NCI-H226 (cell line): Measurements from ENCODE around the gene ZNF681.
"Not testable (repeated sequence)": the region's sequence is repeated elsewhere in the genome, so short reads cannot be mapped to it uniquely, and the experiment has no call there.

Experiments used
- DNase-seq: peaks from one replicate; pipeline ENCODE4 v3.0.0-alpha.2; 2015

Gene ZNF681

DNA sequence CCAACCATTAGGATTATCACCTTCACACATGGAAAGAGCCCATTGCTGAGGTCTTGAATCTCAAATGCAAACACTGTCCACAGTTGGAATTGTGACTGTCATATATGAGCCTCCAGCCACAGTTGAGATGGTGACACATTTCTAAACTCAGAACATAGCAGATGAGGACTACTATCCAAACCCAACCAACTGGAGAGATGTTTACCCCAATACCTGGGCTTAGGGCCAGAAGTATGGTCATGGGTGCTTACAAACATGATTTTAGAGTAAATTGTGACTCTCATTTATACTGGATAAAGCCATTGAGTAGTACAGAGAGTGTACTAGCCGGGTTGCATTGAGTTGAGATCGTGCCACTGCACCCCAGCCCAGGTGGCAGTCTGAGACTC is 14.0 kb upstream of the ZNF681 start:
- no peak for DNase-seq

DNA sequence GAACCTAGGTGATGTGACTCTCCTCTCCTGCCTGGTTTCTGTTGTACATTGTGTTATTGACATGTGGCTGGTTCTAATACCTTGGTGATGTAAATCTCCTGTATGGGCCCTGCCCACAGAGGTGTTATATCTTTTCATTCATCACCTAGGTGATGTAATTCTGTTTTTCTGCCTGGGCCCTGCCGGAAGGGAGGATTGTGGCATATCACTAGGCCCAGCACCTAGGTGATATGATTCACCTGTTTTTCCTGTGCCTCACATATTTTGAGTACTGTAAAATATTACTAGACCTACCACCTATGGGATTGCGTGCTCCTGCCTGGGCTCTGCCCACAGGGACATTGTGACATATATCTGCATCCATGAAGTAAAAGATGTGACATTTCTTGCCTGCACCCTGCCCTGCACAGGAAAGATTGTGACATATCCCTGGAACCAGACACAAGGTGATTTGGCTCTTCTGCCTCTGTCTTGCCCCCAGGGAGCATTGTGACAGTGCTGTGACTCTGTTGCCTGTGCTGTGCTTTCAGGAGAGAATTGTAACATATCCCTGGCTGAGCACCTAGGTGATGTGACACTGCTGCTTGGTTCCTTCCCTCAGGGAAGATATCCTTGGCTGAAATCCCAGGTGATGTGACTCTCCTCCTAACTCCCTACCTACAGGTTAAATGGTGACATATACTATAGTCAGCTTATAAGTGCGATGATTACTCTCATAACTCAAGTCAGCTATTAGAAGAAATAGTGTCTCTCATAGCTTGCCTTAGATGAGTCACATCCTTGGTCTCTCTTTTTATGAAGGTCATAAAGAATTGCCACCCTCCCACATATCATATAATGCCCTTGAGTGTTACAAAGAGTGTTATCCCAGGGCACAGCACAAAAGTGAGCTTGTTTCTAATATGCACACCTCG is 13.3 kb upstream of the ZNF681 start:
- no peak for DNase-seq

DNA sequence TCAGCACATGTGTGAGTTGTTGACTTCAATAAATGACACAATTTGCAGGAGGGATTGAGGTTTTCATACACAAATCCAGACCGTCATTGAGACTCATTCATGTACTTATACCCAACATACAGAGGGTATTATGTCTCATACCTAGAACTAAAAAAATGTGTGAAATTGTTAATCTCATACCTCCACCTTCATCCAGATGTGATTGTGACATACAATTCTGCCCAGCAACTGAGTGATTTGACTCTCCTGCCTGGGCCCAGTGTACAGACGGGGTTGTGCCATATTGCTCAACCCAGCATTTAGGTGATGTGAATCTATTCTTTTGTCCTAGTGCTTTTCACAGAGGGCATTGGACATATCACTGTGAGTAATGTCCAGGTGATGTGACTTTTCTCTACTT is 12.6 kb upstream of the ZNF681 start:
- no peak for DNase-seq

DNA sequence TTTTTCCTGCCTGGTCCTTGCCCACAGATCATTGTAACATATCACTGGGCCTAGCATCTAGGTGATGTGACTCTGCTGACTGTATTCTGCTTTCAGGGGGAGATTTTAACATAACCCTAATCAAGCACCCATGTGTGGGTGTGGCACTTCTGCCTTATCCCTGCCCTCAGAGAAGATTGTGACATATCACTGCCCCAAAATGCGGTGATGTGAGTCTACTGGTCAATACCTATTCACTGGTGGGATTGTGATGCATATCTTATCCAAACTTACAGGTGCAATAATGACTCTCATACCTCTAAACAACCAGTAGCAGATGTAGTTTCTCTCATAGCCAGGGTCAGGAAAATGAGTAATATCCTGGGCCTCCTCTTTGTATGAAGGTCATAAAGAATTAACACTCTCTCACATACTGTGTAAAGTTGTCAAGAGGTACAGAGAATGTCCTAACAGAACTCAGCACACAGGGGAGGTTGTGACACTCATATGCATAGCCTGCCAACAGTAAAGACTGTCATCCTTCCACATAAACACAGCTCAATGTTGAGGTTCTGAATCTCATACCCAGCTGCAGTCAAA is 12.1 kb upstream of the ZNF681 start:
- no peak for DNase-seq

DNA sequence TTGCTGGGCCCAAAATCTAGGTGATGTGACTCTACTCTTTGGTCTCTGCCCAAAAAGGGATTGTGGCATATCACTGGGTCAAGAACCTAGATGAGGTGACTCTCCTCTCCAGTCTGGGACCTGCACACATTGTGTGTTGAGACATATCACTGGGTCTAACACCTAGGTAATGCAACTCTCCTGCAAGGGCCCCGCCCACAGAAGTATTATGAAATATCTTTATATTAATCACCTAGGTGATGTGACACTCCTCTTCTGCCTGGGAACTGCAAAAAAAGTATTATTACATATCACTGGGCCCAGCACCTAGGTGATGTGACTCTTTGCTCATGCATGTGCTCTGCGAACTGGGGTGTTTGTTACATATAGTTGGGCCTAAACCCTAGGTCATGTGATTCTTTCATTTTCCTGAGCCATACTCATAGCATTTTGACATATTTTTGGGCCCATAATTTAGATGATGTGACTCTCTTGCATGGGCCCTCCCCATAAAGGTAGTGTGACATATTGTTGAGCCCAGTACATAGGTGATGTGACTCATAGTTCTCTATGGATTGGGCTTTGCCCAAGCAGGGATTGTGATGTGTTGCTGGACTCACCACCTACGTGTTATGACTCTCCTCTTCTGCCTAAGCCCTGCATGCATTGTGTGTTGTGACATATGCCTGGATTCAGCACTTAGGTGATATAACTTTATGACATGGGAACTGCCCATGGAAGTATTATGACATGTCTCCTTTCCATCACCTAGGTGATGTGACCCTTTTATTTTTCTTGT is 11.2 kb upstream of the ZNF681 start:
- no peak for DNase-seq

DNA sequence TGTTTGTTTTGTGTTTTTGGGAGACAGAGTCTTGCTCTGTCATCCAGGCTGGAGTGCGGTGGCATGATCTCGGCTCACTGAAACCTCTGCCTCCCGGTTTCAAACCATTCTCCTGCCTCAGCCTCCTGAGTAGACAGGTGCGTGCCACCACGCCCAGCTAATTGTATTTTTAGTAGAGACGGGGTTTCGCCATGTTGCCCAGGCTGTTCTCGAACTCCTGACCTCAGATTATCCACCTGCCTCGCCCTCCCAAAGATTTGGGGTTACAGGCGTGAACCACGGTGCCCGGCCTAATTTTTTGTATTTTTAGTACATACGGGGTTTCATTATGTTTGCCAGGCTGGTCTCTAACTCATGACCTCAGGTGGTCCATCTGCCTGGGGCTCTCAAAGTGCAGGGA is 8.3 kb upstream of the ZNF681 start:
- DNase-seq, result no peak

DNA sequence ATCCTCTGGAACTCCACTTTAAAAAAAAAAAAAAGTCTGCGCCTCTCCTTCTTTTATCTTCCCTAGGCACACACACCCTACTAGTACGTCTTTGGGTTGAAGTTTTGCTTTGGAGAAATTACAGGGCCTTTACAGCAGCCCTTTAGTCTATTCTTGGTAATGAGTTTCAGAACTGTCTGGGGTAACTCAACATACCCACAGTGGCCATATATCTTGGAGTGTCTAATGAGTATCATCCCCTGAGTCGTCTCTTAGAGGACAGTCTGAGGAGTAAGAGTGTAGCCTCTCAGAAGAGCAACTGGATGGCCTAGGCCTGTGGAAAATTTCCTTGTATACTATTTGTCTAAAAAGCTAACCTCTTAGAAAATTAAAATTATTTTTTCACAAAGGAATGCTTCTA is 6.1 kb upstream of the ZNF681 start:
- no peak for DNase-seq

DNA sequence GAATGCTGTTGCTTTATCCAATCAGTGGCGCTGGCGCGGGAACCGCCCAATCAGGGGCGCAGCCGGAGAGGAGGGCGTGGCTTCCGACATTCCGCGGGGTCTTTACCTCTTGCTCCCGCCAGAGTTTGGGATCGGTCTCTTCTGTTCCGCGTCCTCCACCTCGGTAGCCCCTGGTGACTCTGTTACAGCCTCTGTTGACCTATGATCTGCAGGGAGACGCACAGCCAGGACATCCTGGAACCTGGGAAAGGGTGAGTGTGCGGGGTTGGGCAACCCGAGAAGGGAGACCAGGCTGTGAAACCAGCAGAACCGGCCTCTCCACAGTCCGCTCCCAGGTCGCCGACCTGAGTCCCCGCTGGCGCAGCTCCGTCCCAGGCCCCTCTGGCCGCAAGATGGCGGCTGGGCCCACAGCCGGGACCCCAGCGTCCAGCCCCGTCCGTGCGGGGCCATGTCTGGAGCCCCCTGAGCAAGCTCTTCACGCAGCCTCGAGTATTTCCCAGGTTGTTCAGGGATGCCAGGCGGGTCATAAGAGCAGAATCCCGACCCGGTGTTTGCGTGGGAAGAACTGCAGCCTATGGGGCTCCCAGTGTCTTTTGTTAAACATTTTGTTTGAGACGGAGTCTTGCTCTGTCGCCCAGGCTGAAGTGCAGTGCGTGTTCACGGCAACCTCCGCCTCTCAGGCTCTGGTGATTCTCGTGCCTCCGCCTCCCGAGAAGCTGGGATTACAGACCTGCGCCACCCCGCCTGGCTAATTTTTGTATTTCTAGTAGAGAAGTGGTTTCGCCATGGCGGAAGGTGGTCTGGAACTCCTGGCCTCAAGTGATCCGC is 4.4 kb upstream of the ZNF681 start:
- no peak for DNase-seq

DNA sequence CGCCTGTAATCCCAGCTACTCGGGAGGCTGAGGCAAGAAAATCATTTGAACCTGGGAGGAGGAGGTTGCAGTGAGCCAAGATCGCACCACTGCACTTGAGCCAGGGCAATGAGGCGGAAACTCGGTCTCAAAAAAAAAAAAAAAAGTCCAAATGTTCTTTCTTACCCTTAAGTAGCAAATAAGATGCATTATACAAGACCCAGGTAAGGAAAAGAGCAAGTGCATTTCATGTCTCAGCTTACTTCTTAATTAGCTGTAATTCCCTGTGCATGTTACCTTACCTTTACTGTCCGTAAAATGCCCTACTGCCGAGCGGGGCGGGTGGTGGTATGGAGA is 3.8 kb upstream of the ZNF681 start:
- no peak for DNase-seq

DNA sequence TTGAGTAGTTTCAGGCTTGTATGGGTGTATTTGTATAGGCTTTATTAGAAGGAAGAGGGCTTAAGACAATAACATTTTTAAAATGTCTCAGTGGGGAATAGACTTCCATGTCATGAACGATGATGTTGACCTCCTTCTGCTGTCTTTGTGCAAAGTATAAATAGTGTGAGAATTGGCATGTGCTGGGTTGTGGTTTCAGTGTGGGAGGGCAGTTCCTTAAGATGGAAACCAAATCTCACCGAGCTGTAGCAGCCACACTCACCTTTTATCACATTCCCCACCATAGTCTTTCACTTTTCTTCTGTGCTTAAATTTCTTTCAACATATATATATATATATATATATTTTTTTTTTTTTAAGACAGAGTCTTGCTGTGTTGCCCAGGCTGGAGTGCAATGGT is 1.6 kb upstream of the ZNF681 start:
- not testable (repeated sequence) for DNase-seq

DNA sequence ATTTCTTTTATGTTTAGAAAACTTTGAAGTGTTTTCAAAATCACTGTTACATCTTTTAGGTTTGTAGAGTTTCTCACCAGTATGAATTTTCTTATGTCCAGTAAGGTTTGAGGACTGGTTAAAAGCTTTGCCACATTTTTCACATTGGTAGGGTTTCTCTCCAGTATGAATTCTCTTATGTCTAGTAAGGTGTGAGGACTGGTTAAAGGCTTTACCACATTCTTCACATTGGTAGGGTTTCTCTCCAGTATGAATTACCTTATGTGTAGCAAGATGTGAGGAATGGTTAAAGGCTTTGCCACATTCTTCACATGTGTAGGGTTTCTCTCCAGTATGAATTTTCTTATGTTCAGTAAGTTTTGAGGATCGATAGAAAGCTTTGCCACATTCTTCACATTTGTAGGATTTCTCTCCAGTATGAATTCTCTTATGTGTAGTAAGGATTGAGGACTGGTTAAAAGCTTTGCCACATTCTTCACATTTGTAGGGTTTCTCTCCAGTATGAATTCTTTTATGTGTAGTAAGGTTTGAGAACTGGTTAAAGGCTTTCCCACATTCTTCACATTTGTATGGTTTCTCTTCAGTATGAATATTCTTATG is 15.0 kb downstream of the ZNF681 start:
- DNase-seq, result not testable (repeated sequence)

DNA sequence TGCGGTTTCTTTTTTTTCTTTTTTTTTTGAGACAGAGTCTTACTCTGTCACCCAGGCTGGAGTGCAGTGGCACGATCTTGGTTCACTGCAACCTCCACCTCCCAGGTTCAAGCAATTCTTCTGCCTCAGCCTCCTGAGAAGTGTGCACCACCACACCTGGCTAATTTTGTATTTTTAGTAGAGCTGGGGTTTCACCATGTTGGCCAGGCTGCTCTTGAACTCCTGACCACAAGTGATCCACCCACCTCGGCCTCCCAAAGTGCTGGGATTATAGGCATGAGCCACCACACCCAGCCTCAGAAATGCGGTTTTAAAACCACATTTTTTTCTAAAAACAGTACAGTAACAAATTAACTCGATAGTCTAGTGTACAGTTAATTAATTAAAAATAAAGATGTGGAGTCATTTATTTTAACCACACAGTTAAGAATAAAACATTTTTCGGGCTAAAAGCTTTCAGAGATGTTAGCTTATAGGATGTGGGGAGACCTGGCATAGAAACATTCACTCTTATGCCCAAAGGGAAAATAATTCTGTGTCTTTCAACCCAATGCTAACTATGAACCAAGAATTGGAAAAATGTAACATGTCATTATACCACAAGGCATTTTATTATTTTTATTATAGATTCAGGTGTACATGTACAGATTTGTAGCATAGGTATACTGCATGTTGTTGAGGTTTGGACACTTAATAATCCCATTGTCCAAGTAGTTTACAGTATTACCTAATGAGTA is 27.8 kb downstream of the ZNF681 start:
- not testable (repeated sequence) for DNase-seq

DNA sequence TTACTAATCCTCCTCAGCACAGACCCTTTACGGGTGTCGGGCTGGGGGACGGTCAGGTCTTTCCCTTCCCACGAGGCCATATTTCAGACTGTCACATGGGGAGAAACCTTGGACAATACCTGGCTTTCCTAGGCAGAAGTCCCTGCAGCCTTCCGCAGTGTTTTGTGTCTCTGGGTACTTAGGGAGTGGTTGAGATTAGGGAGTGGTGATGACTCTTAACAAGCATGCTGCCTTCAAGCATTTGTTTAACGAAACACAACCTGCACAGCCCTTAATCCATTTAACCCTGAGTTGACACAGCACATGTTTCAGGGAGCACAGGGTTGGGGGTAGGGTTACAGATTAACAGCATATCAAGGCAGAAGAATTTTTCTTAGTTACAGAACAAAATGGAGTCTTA is 34.5 kb downstream of the ZNF681 start:
- DNase-seq, result not testable (repeated sequence)

DNA sequence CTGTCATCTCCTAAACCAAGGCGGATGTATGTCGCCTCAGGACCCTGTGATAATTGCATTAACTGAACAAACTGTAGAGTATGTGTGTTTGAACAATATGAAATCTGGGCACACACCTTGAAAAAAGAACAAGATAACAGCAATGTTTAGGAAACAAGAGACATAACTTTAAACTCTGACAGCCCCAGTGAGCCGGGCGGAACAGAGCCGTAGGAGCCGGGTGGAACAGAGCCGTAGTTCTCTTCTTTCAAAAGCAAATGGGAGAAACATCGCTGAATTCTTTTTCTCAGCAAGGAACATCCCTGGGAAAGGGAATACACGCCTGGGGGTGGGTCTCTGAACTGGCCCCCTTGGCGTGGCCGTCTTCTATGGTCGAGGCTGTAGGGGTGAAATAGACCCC is 39.9 kb downstream of the ZNF681 start:
- no peak for DNase-seq

DNA sequence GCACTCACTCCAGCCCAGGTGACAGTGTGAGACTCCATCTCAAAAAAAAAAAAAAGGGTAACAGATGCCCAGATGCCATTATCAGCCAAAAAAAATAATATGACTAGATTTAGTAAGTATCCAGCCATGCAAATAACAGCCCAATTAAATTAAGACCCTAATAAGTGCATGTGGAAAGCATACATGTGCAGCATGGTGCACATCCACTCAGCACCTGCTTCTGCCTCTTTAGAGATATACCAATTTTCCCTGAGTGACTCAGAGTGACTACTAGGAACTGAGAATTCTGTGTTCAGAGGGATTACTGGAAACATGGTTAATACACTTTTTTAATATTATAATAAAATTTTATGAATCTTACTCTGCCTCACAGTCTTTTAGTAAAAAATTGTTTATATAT is 41.9 kb downstream of the ZNF681 start:
- DNase-seq, result no peak

DNA sequence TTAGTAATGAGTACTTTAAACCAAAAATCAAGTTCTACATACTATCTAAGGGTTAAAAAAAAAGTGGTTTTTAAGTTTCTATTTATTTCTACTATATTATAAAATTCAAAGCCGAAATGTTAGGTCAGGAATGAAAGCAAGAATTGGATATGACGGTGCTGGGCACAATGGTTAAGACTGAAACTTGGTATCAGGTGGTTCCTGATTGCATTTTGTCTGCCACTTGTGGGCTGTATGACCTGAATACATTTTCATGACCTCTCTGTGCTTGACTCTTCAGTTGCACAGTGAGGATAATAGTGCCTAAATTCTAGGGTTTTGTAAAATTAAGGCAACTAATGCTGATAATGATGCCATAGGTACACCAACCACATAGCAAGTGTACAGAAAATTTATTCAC is 49.3 kb downstream of the ZNF681 start:
- DNase-seq, result no peak

DNA sequence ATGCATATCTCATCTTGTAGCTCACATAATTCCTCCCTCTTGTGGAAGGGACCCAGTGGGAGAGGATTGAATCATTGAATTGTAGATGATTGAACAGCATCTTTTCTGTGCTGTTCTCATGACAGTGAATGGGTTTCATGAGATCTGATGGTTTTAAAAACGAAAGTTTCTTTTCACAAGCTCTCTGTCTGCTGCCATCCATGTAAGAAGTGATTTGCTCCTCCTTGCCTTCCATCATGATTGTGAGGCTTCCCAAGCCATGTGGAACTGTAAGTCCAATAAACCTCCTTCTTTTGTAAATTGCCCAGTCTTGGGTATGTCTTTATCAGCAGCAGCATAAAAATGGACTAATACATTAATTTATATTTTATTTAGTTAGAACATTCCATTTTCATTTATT is 52.0 kb downstream of the ZNF681 start:
- DNase-seq, result no peak

DNA sequence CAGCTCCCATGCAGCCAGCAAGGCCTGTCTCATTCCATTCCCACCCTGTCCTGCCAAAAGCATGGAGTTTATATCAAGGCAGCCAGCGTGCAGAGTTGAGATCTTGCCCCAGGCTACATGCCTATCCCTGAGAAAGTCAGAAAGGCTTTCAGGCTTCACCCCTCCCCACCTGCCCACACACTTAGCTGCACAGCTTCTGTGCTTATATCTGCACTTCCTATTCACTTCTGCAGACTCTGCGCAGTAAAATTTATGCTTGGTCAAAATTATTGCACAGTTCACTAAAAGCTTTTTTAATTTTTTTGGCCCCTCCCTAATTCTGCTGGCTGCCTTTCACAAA is 59.2 kb downstream of the ZNF681 start:
- peak; percentile 33 for DNase-seq

DNA sequence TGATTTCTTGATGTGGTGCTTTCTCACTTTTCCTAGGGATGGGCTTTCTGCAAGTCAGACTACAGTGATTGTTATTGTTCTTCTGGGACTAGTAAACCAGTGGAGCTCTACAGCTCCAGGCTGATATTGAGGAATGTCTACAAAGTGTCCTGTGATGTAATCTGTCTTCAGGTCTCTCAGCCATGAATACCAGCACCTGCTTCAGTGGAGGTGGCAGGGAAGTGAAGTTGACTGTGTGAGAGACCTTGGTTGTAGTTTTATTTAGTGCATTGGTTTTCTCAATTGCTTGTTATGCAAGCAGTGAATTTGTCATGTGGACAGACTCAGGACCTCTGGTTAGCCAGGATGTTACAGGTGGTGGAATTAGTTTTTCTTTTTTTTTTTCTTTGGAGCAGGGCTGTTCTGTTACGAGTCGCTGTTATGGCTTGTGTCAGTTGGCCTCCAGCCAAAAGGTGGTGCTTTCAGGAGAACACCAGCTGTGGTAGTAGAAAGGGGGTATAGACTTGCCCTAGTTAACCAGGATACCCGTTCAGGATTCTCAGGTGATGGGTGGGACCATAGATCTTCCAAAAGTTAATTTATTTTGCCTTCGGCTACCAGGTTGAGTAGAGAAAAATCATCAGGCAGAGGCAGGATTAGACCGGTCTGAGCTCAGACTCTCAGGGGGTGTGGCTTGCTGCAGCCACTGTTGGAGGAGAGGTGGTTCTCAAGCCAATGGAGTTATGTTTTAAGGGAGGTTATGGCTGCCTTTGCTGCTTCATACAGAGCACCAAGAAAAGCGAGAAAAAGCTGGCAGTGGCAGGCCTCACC is 59.8 kb downstream of the ZNF681 start:
- DNase-seq, result no peak

DNA sequence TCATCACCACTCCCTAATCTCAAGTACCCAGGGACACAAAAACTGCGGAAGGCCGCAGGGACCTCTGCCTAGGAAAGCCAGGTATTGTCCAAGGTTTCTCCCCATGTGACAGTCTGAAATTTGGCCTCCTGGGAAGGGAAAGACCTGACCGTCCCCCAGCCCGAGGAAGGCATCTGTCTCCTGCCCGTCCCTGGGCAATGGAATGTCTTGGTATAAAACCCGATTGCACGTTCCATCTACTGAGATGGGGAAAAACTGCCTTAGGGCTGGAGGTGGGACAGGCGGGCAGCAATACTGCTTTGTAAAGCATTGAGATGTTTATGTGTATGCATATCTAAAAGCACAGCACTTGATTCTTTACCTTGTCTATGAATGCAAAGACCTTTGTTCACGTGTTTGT is 65.8 kb downstream of the ZNF681 start:
- not testable (repeated sequence) for DNase-seq
